Middle frontal gyrus (tissue), 1 donor: ENCODE results near the gene VOPP1.

ENCODE experiments used
- DNase-seq: peaks from one replicate; pipeline ENCODE4 v3.0.0-alpha.2; 2015; ENCODE audit warnings: low spot score; ENCODE audit errors: extremely low spot score

VOPP1 gene

GRCh38 chr7:55556031-55556430, 16.3 kb downstream of the VOPP1 start:
- DNase-seq, result no peak

- no peak for DNase-seq
Measured at GRCh38 chr7:55555160-55555559, 17.1 kb downstream of the VOPP1 start.

- no peak for DNase-seq
Measured at GRCh38 chr7:55554038-55554437, 18.3 kb downstream of the VOPP1 start.

DNA sequence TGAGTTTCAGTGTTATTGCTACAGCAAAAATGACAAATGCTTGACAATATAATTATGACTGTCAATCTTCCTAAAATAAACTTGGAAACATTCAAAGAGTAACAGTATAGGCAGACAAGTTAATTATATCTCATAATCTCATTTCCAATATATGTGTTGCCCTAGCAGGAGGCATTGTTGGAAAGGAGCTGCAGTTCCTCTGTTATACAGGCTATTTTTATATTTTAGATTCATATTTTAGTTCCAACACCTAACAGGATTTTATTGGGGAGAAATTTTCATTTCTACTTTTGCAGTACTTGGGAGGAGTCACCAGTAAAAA, 19.3 kb downstream of the VOPP1 start:
- no peak for DNase-seq

DNA sequence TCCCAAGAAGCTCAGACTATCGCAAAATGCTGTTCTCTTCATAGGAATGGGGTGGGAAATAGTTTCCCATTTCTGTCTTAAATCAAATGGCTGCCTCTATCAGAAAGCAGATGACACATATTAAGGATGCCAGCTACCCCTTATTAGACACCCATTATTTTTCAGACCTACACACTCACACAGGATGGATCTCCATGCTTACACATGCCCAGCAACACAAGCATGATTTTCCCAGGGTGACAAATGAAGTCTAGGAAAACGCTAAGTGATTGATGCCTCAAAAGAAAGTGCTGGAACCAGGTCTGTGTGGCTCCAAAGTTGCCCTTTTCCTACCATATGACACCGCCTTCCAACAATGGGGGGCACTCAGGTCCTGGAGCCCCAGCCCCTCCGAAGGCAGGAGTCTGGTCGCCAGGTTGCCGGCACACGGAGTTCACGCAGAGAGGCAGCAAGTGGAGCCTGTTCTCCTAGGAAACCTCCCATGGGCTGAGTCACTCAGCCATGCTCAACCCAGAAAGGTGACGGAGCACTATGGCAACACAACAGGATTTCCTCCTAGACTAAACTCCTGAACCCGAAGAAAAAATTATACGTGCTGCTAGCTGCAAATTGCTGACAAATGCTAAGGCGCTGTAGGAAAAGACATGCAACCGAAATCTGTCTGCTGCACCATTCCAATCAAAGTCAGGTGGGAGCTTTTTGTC, 19.8 kb downstream of the VOPP1 start:
- no peak for DNase-seq

- no peak for DNase-seq
Measured at GRCh38 chr7:55550841-55551537, 21.3 kb downstream of the VOPP1 start.

DNA sequence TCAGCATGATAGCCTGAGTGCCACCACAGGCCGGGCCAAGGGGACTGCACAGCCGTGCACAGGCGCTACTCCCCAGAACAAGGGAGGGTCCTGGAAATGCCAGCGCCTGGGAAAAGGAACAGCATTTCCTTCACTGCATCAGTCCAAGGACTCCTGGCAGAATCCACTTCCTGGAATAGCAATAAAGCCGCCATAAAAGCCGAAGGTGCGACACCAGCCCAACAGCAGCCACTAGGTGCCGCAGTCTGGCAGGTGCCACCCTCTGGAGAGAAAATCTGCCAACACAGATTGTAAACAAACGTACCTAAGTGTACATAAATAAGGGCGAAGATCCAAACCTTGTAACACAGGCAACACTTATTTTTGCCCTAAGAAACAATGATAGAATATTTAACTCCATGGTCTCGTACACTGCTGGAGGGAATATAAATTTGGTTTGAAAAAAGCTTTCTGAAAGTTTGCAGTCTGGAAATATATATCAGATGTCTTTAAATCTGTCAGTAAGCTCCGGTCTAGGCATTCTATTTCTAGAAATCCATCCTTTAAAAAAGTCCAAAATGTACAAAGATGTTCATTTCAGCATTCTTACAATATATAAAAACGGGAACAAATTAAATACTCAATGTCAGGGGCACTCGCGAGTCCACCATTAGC, 22.2 kb downstream of the VOPP1 start:
- DNase-seq, result no peak

DNA sequence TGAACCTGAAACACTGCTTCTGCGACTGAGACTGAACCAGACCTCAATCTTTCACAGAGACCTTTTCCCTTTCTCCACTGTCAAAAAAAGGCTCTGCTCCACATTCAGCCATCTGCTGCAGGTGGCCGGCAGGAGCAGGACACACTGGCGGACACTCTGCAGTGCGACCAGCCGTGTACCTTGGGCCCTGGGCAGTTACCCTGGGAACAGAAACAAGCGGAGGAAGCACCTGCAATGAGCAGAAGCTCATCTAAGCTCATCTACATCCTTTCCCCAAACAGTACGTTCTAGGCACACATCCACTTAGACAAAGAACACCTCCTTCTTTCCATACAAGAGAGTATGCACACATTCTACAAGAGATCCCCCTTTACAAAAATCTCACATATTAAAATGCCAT, 22.8 kb downstream of the VOPP1 start:
- no peak for DNase-seq

GRCh38 chr7:55548295-55548731, 24.0 kb downstream of the VOPP1 start:
- no peak for DNase-seq

DNA sequence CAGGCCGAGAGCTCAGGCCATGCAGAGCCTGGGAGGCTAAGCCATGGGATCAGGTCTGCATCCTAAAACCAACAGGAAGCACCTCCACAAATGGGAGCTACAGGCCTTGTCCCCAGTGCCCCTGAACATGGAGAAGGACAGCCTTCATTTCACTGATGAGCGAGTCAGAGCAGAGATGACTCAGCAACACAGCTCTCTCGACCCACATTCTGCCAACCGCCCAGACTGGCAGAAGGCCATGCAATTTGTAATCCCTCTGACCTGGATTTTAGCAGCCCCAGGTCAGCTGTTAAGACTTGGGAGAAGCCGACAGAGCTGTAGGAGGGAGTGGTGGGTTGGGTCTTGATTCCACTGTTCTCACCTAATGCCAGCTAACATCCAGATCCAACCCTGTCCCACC, 25.5 kb downstream of the VOPP1 start:
- DNase-seq, result no peak

DNA sequence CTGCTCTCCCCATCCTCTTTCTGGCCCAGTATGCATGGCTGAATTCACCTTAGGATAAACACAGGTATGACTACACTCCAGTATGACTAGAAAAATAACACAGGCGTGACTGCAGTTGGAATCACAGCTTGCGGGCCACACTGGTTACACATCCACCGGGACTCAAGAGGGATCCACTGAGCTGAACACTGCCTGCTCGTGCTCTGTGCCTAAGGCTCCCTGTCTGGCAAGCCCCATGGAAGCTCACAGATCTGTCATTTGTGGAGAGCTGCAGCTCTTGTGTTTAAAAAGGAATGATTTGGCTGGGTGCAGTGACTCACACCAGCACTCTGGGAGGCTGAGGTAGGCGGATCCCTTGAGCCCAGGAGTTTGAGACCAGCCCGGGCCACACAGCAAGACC, 26.8 kb downstream of the VOPP1 start:
- DNase-seq, result no peak

DNA sequence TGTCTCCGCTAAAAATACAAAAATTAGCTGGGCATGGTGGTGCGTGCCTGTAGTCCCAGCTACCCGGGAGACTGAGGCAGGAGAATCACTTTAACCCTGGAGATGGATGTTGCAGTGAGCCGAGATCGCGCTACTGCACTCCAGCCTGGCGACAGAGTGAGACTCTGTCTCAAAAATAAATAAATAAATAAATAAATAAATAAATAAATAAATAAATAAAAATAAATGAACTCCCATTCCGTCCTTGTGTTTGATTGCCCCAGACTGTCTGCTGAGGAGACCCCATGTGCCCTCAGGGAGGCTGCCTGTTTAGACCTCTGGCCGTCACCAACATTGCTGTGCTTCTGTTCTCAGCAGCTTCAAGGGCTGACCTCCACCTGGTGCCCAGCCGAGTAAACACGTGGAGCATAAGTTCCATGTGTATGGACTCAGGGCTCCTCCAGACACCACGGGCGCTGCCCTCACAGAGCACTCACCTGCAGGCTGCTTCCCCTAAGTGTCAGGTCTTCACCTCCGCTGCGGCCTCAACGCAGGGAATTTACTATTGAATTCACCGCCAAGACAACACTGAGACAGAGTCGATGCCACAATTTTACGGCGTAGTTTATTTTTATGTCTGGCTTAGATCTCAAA, 32.0 kb downstream of the VOPP1 start:
- DNase-seq, result no peak

DNA sequence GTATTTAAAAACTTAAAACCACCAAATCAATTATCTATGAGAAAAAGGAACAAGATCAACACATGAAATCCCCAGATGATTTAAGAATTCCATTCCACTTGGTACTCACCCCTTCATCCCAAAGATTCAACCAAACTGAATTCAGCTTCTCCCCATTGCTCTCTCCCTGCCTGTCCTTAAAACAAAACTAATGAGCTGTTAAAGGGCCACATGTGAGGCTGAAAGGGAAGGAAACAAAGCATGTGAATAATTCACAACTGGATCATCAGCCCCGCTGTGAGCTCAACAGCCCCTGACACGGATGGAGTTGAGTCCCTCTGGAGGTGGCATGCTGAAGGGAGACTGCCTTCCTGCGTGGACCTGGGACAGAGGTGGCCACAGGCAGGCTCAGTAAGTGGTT, 32.9 kb downstream of the VOPP1 start:
- DNase-seq, result no peak

DNA sequence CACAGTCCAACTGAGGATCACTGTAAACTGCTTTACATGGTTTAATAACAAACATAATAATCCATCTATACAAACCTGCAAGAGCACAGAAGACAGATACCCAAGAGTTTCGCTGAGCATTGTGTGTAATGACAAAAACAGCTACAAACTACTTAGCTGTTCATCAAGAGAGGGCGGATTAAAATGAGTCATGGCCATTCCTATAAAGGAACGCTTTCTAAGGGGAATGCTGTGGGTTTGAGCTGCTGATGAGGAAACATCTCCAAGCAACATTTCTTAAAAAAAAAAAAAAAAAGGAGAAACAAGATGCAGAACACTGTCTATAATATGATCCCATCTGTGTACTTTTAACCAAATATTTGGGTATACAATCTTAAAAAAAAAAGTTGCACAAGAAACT, 33.8 kb downstream of the VOPP1 start:
- no peak for DNase-seq

DNA sequence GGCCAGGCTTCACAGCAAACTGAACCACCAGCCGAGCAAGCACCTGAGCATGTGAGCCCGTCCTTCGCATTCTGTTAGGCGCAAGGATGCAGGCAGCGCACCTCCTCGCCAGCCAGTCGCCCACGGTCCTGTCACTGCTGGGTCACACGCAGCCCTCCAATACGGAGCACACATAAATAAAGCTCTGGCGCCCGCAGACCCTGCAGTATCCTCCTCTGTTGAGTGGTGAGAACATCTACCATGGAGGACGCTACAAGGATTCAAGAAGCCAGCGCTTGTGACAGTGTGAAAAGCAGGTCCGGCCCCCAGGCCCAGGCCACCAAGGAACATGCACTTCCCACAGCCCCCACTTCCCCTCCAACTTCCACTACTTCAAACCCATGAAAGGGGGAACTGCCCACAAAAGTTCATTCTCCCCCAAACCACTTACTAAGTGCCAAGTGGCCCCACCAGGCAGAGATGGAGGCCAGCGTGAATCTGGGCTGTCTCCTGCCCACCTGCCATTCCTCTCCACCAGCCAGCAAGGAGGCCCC, 34.8 kb downstream of the VOPP1 start:
- no peak for DNase-seq

DNA sequence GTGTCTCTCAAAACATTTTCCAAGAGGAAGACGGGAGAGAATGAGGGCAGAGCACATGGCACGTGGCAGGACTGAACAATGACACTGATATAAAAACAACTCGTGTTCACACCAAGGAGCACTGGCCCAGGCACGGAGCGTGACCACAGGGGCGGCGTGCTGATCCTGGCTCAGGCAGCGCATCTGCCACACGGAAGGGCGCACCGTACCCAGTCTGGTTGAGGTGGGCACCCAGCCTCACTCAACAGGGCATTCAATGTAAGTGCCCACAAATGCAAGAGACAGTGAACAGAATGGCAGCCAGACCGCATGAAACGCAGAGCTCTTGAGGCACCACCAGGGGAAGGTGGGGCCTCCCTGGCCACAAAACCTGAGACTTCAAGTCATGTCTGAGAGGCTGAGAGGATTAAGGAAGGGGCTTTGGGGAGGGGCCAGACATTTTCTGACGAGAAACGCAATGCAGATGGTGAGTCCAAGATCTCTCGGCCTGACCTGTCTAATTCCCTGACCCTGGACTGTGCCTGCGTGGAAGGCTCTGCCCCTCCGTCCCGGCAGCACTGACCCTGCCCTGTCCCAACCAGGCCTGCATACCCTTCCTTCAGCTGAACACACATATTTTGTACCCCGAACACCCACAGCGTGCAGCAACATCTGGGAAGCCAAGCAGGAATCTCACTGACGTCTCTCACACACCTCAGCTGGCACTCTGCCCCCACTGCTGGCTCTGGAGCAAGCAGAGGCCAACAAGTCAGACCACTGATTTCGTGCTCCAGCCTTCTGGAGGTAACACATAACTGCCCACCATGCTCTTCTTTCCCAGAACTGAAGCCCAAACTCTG, 35.5 kb downstream of the VOPP1 start:
- no peak for DNase-seq

- DNase-seq, result no peak
Measured at GRCh38 chr7:55535617-55536016, 36.7 kb downstream of the VOPP1 start.

- DNase-seq, result no peak
Measured at GRCh38 chr7:55534916-55535590, 37.2 kb downstream of the VOPP1 start.

DNA sequence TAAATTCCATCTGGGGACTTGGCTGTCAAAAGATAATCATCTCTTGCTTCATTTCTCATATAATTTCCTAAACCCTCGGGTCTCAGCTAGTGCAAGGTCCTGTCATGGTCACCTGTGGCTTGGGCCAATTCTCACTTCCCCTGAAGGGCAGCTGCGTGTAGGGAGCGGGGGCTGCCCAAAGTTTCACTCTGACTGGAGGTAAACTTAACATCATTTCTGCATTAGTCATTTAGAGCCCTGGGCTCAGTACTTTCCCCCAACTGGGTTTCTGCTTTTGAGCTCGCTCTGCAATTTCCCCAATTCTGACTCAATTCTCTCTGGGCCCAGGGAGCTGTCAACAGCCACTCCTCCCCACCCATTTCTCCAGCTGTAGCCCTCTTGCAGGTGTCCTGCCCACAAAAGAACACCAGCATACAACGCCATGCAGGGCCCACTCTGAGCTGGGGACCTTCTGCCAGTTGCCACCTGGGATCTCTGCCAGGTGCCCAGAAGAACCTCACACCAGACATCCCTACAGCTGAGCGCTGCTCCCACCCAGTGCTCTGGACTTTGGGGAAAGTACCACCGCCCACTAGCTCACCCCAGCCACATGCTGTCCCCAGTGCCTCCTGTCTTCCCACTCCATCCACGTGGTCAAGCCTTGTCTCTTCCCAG, 37.9 kb downstream of the VOPP1 start:
- DNase-seq, result no peak

DNA sequence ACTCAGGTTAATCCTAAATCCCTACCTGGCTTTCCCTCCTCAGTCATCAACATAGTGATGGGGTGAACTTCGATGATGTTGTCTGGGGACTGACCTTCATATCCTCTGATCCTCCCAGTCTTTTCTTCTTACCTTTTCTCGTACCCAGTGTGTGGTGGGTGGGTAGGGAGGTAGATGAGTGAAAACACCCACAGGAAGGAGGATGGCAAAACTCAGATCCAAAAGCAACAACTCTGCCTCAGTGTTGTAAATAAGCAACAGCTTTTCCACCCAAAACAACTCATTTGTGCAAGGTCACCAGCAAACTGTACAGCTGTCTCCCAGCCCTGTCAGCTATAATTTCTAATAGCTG, 38.6 kb downstream of the VOPP1 start:
- DNase-seq, result no peak
